GM19324 (cell line): ENCODE measurements around the gene CEP128.

Experiments
- ATAC-seq: cut with Tn5 transposase; IDR thresholded peaks from one replicate; pipeline ENCODE4 v1.9.1; 2021; ENCODE audit warnings: mild to moderate bottlenecking, moderate library complexity; ENCODE audit not compliant: unreplicated experiment, low FRiP score

Gene CEP128

GRCh38 chr14:80695869-80696268 lies 245.7 kb downstream of the CEP128 start:
- ATAC-seq, result peak; percentile 53

GRCh38 chr14:80692903-80693302 lies 248.6 kb downstream of the CEP128 start:
- ATAC-seq, result no peak

DNA sequence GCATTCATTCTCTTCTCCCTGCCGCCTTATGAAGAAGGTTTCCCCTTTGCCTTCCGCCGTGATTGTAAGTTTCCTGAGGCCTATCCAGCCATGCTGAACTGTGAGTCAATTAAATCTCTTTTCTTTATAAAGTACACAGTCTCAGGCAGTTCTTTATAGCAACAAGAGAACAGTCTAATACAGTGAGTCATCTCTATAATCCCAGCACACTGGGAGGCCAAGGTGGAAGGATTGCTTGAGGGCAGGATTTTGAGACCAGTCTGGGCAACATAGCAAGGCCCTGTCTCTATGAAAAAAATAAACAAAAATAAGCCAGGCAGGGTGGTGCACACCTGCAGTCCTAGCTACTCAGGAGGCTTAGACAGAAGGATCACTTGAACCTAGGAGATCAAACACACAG lies 259.9 kb downstream of the CEP128 start:
- ATAC-seq, result no peak

DNA sequence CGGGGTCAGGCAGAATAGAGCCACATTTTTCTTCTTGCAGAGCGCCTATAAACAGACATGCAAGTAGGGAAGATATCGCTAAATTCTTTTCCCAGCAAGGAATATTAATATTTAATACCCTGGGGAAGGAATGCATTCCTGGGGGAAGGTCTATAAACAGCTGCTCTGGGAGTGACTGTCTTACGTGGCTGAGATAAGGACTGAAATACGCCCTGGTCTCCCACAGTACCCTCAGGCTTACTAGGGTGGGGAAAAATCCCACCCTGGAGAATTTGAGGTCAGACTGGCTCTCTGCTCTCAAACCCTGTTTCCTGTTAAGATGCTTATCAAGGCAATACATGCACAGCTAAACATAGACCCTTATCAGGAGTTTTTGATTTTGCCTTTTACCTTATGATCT lies 262.3 kb downstream of the CEP128 start:
- ATAC-seq, result no peak

DNA sequence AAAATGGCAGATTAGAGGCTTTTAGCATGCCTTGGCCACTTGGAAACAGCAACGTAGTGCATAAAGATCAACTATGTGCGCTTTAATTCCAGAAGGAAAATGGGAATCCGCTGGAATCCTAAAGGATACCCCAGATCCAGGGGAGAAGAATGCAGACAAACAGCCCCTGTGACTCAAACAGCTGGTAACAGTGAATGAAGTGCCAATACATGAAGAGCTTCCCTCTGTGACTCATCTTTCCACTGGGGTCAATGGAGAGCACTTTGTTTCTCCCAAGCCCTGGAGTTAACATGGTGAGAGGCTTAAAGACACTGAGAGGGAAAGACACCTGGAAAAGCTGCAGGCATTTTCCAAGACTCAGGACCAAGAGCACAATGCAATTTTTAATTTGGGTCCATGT lies 263.1 kb downstream of the CEP128 start:
- ATAC-seq, result no peak

GRCh38 chr14:80669426-80669825 lies 272.1 kb downstream of the CEP128 start:
- no peak for ATAC-seq

- ATAC-seq, result no peak
Measured at GRCh38 chr14:80664576-80664975, 277.0 kb downstream of the CEP128 start.

- ATAC-seq, result no peak
Measured at GRCh38 chr14:80663541-80663940, 278.0 kb downstream of the CEP128 start.

DNA sequence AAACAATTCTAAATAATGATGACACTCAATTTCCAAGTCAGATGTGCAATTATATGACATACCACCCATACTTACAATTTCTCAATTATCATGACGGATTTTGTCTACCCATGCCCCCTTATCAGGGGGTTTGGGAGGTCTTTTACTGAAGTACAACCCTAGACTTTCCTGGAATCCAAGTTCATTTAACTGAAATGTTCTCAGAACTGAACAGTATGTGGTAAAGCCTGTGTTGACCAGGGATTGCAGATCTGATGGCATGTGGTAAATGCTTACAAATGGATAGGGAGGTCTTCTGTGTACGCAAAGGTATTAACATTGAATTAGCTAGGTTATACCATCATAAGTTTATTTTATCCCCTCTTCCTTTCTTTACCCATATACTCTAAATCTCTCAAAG lies 281.8 kb downstream of the CEP128 start:
- no peak for ATAC-seq

DNA sequence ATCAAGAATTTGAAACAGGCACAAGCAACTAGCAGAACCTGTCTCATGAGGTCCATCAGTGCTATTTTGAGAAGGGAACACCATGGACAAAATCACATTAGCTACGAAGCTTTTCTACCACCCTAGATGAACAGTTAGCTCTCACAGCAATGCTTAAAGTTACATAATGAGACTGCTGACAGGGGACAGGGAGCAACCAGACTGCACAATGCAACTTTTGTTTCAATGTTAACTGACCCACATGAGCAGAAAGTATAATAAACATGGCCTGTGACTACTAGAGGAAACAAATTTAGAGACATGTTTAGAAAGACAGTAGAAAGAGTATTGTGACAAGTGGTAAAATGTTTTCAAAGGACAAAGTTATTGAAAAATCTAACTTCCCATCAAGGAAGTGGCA lies 282.8 kb downstream of the CEP128 start:
- ATAC-seq, result no peak

GRCh38 chr14:80658155-80658554 lies 283.4 kb downstream of the CEP128 start:
- ATAC-seq, result no peak

DNA sequence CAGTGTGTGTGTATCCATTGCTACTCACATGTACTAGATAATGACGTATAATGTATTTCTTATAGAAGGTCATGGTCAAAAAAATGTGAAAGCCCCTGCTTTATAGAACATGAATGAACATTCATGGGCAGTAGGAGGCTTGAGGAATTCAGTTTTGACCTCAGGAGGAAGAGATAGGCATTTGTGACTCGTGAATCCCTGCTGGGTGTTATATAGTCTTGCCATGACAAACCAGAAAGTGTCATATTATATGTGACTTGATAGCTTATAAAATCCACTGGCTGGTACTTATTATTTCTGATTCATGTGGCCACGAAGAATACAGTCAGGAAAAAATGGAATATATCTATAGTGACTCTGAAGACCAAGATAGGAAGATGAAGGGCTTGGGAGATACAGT lies 287.6 kb downstream of the CEP128 start:
- ATAC-seq, result no peak

DNA sequence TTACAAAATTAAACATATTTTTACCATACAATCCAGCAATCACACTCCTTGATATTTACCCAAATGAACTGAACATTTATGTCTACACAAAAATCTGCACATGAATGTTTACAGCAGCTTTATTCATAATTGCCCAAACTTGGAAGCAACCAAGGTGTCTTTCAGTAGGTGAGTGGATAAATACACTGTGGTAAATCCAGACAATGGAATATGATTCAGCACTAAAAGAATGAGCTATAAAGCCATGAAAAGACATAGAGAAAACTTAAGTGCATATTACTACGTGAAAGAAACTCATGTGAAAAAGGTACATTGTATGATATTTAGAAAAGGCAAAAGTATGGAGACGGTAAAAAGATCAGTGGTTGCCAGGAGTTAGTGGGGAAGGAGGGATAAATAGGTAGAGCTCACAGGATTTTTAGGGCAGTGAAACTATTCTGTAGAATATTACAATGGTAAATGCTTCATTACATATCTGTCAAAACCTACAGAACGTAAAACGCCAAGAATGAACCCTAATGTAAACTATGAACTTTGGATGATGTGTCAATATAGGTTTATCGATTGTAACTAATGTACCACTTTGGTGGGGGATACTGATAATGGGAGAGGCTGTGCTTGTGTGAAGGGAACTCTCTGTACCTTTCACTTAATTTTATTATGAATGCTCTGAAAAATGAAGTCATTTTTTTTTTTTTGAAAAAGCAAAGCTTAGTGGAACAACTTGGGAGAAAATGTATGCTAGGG lies 295.7 kb downstream of the CEP128 start:
- no peak for ATAC-seq

DNA sequence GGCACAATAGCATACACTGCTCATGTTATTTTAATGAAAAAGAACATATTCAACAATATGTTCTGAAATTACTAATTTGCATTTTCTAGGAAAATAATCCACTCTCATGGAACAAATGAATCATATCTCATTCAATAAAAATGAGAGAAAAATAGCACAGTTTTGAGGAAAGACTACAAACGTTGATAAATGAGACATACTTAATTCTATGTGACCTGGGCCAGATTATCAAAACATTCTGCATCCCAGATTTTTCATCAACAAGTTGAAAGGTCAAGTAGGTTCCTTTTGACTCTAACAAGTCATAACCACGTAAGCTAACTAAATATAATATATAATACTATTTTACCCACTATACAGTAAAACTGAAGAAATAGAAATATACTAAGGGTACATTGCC lies 296.7 kb downstream of the CEP128 start:
- no peak for ATAC-seq

- ATAC-seq, result no peak
Measured at GRCh38 chr14:80638620-80639515, 302.7 kb downstream of the CEP128 start.

DNA sequence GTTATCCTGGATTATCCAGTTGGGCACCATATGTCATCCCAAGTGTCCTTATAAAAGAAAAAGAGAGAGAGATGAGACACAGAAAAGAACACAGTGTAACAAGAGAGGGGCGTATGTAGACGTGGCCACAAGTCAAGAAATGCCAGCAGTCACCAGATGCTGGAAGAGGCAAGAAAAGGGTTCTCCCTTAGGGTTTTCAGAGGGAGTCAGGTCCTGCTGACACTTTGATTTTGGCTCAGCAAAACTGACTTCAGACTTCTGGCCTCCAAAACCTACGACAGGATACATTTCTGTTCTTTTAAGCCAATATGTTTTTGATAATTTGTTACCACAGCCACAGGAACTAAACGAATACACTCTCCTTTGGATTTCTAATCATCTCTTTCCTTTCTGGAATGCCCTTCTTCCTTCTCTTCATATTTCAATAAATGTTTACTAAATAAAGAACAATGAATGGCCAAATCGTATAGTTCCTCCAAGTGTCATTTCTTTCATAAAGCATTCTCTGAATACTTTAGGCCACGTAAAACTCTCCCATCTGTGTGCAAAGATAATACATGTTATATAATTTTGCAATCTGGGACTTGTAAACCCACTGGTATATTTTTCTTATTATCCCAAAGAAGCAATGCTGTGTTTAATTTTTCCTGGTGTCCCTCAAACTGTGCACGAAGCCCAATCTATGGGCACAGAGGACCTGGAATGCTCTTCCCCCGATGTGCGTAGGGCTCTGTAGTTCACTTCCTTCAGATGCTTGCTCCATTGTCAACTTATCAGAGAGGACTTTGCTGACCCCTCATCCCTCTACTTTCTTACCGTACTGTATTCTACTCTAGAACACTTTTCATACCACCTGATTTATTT lies 303.6 kb downstream of the CEP128 start:
- no peak for ATAC-seq

- no peak for ATAC-seq
Measured at GRCh38 chr14:80636071-80636470, 305.5 kb downstream of the CEP128 start.

GRCh38 chr14:80634106-80634758 lies 307.3 kb downstream of the CEP128 start:
- ATAC-seq, result no peak

- no peak for ATAC-seq
Measured at GRCh38 chr14:80629606-80630005, 311.9 kb downstream of the CEP128 start.

- no peak for ATAC-seq
Measured at GRCh38 chr14:80628547-80628946, 313.0 kb downstream of the CEP128 start.
